T-cell (primary cell): ENCODE measurements around the gene SYN1. TPM values are rescaled to one million over a fixed set of nuclear protein-coding genes. Genes with fewer than 3 reads are reported as not detected.

Source experiments
- ATAC-seq, 4 experiments: fragments of 200-7000 bp in 3 of 4; fragments of 150-1000 bp in 1 of 4; cut with Tn5 transposase; replicated peaks in 1 of 4; 1 replicate in 3 of 4; 2 replicates in 1 of 4; pipeline ENCODE4 v1.10.0; 2021; ENCODE audit warnings: moderate library complexity in 3 of 4, mild to moderate bottlenecking in 2 of 4, moderate number of reproducible peaks in 1 of 4
- CTCF ChIA-PET, 2 donors: fragments of 300-600 bp; sonication (Branson Sonifier 250); formaldehyde crosslinking; loops; one replicate each; lab custom pipeline; 2022; ENCODE audit warnings: antibody characterized with exemption in 2 of 2; lab: Charles Lee
- POLR2A ChIA-PET, 2 donors: fragments of 300-600 bp; sonication (Branson Sonifier 250); formaldehyde crosslinking; loops; one replicate each; lab custom pipeline; 2022; ENCODE audit warnings: antibody characterized with exemption in 2 of 2; lab: Charles Lee
- DNase-seq, 35 experiments: peaks; one replicate each; pipeline versions ENCODE4 v3.0.0 to v3.0.0-alpha.2; 2013 to 2023
- H3K27ac ChIP-seq: one replicate; pipeline ENCODE4 v1.5.1; 2013; ENCODE audit warnings: low read length
- H3K27me3 ChIP-seq, 2 experiments: replicated peaks in 1 of 2; 1 replicate in 1 of 2; 2 replicates in 1 of 2; pipeline versions ENCODE4 v1.6.1 to v1.7.0; 2013; ENCODE audit warnings: low read length in 1 of 2, mixed read lengths in 1 of 2; ENCODE audit not compliant: control insufficient read depth in 2 of 2, insufficient read depth in 2 of 2; ENCODE audit errors: extremely low read depth in 1 of 2
- H3K36me3 ChIP-seq, 2 donors: 1 replicate in 1 of 2; 2 replicates in 1 of 2; pipeline versions ENCODE4 v1.6.1 to v1.7.0; 2013; ENCODE audit warnings: low read length in 1 of 2; ENCODE audit not compliant: control insufficient read depth in 2 of 2, insufficient read depth in 1 of 2; ENCODE audit errors: extremely low read depth in 1 of 2
- H3K4me1 ChIP-seq, 2 experiments: 1 replicate in 1 of 2; 2 replicates in 1 of 2; pipeline versions ENCODE4 v1.6.1 to v1.7.0; 2013; ENCODE audit warnings: low read length in 2 of 2, mixed read lengths in 1 of 2; ENCODE audit not compliant: insufficient read depth in 2 of 2, control insufficient read depth in 1 of 2; ENCODE audit errors: extremely low read depth in 1 of 2
- H3K4me3 ChIP-seq, 2 donors: 1 replicate in 1 of 2; 2 replicates in 1 of 2; pipeline versions ENCODE4 v1.5.1 to v1.7.0; 2013; ENCODE audit warnings: mild to moderate bottlenecking in 2 of 2, low read length in 1 of 2, moderate library complexity in 1 of 2; ENCODE audit not compliant: control insufficient read depth in 1 of 2; ENCODE audit errors: extremely low read depth in 1 of 2
- H3K9me3 ChIP-seq: 2 replicates; pipeline ENCODE4 v1.7.0; 2013
- H3K27ac Mint-ChIP-seq, 2 donors: one replicate each; pipeline ENCODE4 v1.8.0; 2020 to 2021; ENCODE audit warnings: mild to moderate bottlenecking in 2 of 2, mixed read lengths in 2 of 2
- H3K27me3 Mint-ChIP-seq, 2 donors: one replicate each; pipeline ENCODE4 v1.8.0; 2021 to 2022; ENCODE audit warnings: mixed read lengths in 2 of 2
- H3K36me3 Mint-ChIP-seq: one replicate; pipeline ENCODE4 v1.8.0; 2021; ENCODE audit warnings: mixed read lengths
- H3K4me1 Mint-ChIP-seq, 3 donors: one replicate each; pipeline ENCODE4 v1.8.0; 2020 to 2022; ENCODE audit warnings: mixed read lengths in 3 of 3, mild to moderate bottlenecking in 1 of 3
- H3K4me3 Mint-ChIP-seq, 3 donors: one replicate each; pipeline ENCODE4 v1.8.0; 2020 to 2022; ENCODE audit warnings: mild to moderate bottlenecking in 3 of 3, mixed read lengths in 3 of 3, moderate library complexity in 3 of 3
- H3K9me3 Mint-ChIP-seq, 3 donors: one replicate each; pipeline ENCODE4 v1.8.0; 2020 to 2022; ENCODE audit warnings: mixed read lengths in 3 of 3
- WGBS: methylation state at CpG from one replicate; pipeline ENCODE4 v1.1.5; 2013; ENCODE audit warnings: missing lambda C conversion rate; ENCODE audit not compliant: insufficient coverage; 5-methylcytosine and 5-hydroxymethylcytosine counted together
- total RNA-seq, 35 experiments: library from RNA in 6 of 35; stranded (reverse) in 6 of 35; fragments of 120-200 nt in 1 of 35; gene quantifications; one replicate each; pipeline versions ENCODE4 v1.2.1 to v1.2.4 and lab custom pipeline; 2013 to 2026

The SYN1 gene
- total RNA-seq, 5 donors from 2014 or later (not counting 1 experiment from before 2014, with no cell fraction given), result 0.21 to 1.3 (median 0.81) TPM; not detected in 1

GRCh38 chrX:47658684-47659420 lies 39.2 kb upstream of the SYN1 start, which contains the start of gene UXT:
Gene UXT (minus strand): TSS chrX:47659180. CDS start chrX:47658927, 253 bp downstream.
- Mint-ChIP-seq H3K27me3 (peaks cover 0 to 3% of the 10 kb centered on the region in 2 donors), H3K9me3 (no peaks in the 10 kb centered on the region), H3K27ac (peak within 1 kb of the TSS; percentile 96 to 98), H3K4me1 (peaks cover 14 to 23% (median 15%) of the 10 kb centered on the region in 3 donors), H3K4me3 (peak within 1 kb of the TSS; percentile 89 to 91 (median 90)), H3K36me3 (peaks cover 19% of the 10 kb centered on the region)
- H3K27me3 ChIP-seq, result no peaks in the 10 kb centered on the region
- 0% methylated on average over 11 of the region's 54 CpGs for WGBS
- H3K36me3 ChIP-seq, result peaks cover 0 to 27% of the 10 kb centered on the region in 2 donors
- peak within 1 kb of the TSS; percentile 67 to 90 for H3K4me3 ChIP-seq
- CTCF ChIA-PET, result no interaction called here
- H3K4me1 ChIP-seq, result peaks cover 2 to 11% of the 10 kb centered on the region in 2 experiments
- POLR2A ChIA-PET, result no interaction called here
- DNase-seq, result peak; percentile 77 to 93 (median 90)
- peak within 1 kb of the TSS; percentile 98 for H3K27ac ChIP-seq
- no peaks in the 10 kb centered on the region for H3K9me3 ChIP-seq
- peak; percentile 85 to 91 (median 88) for ATAC-seq

DNA sequence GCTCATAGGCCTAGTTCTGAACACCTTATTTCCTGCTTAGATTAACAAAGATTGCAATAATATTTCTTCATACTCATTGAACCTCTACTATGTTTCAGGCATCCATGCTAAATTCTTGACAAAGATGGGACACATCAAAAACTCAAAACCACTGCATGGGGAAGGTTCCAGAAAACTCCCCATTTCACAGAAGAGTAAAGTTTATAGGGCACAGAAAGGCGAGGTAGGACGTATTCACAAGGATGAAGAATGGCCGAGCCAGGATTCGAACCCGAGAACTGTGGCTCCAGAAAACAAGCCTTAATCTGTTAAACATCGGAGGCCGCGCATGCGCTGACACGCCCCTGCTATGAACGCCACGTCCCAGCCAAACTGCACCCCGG lies 38.6 kb upstream of the SYN1 start:
- Histone ChIP-seq H3K27ac (peak overlapping the region; percentile 98), H3K4me3 (peak overlapping the region; percentile 25 to 90), H3K27me3 (no peaks in the 10 kb centered on the region), H3K9me3 (no peaks in the 10 kb centered on the region), H3K4me1 (peaks cover 2 to 11% of the 10 kb centered on the region in 2 experiments), H3K36me3 (peaks cover 0 to 27% of the 10 kb centered on the region in 2 donors)
- CTCF ChIA-PET, result no interaction called here
- WGBS, result 3% methylated on average over 11 of the region's 13 CpGs
- Mint-ChIP-seq H3K27me3 (peaks cover 0 to 6% of the 10 kb centered on the region in 2 donors), H3K27ac (peak overlapping the region; percentile 96 to 98), H3K36me3 (peaks cover 25% of the 10 kb centered on the region), H3K4me3 (peak overlapping the region; percentile 89 to 91 (median 90)), H3K4me1 (peaks cover 14 to 23% (median 15%) of the 10 kb centered on the region in 3 donors), H3K9me3 (no peaks in the 10 kb centered on the region)
- DNase-seq, result no peak
- ATAC-seq, result no peak
- POLR2A ChIA-PET, result no interaction called here

DNA sequence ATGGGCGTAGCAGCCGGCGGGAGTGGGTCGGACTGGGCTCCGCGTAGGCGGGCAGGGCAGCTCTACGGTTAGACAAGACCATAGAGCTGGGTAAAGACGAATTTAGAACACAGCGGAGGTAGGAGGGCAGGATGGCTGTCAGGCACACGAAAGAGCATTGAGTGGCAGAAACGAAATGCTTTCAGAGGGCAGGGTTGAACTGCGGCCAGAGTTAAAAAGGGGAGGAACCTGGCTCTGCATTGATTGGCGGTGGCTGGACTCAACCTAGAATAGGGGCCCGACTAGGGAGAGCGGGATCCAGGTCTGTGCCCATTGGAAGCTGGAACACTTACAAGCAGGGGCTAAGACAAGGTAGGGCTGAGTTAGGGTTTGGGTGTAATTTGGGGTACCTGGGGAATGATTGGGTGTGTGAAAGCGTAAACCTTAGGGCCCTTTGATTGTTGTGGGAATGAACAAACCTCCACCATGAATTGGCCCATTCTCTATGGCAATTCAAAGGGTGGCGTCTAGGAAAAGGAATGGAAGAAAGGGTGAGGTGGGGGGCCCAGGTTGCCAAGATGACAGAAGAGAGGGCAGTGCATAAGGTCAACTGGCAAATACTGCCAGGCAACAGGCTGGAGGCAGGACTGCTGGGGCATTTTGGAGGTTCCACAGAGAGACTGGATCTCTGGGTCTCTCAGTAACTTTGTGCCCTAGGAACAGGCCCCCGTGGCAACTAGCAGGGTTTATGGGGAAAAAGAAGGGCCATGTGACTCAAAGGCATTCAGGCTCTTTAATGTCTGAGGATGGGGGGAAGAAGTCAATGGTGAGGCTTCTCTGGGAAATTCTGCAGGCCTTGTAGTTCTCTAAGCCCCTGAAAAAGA lies 31.6 kb upstream of the SYN1 start:
- peaks cover 38% of the 10 kb centered on the region for H3K36me3 Mint-ChIP-seq
- WGBS, result 3% methylated on average over 11 of the region's 19 CpGs
- H3K4me3 Mint-ChIP-seq, result peak overlapping the region; percentile 85 to 90 (median 85)
- peak overlapping the region; percentile 72 for H3K27ac ChIP-seq
- ATAC-seq, result no peak
- no peaks in the 10 kb centered on the region for H3K9me3 Mint-ChIP-seq
- no peaks in the 10 kb centered on the region for H3K27me3 ChIP-seq
- H3K36me3 ChIP-seq, result peaks cover 0 to 25% of the 10 kb centered on the region in 2 donors
- no peak for DNase-seq
- peak overlapping the region; percentile 89 to 95 for H3K27ac Mint-ChIP-seq
- peaks cover 4 to 26% of the 10 kb centered on the region in 2 experiments for H3K4me1 ChIP-seq
- peaks cover 0 to 20% of the 10 kb centered on the region in 2 donors for H3K27me3 Mint-ChIP-seq
- ChIA-PET CTCF (no interaction called here), POLR2A (interaction anchor here in 1 of 2 donors (0.8 kb wide), 1 partner anchor 1540 kb away, joined by 4 read pairs; no protein-coding TSS in a partner anchor)
- peaks cover 34 to 46% (median 43%) of the 10 kb centered on the region in 3 donors for H3K4me1 Mint-ChIP-seq
- H3K4me3 ChIP-seq, result peak overlapping the region; percentile 45 to 84
- H3K9me3 ChIP-seq, result no peaks in the 10 kb centered on the region

GRCh38 chrX:47650164-47651042 lies 30.7 kb upstream of the SYN1 start, which contains the start of gene ELK1:
Gene ELK1 (minus strand): TSS chrX:47650563. CDS start chrX:47641441, 9,122 bp downstream.
- peak; percentile 89 to 93 (median 90) for ATAC-seq
- ChIA-PET POLR2A (interaction anchor here in 1 of 2 donors (0.8 to 1.0 kb wide), 2 partner anchors 505 to 1541 kb away, joined by 4 read pairs; partner anchors contain the start of gene RBM10), CTCF (no interaction called here)
- Mint-ChIP-seq H3K27ac (peak within 1 kb of the TSS; percentile 89 to 95), H3K4me3 (peak within 1 kb of the TSS; percentile 85 to 90 (median 85)), H3K4me1 (peaks cover 34 to 45% (median 44%) of the 10 kb centered on the region in 3 donors), H3K27me3 (peaks cover 0 to 20% of the 10 kb centered on the region in 2 donors), H3K9me3 (no peaks in the 10 kb centered on the region), H3K36me3 (peaks cover 30% of the 10 kb centered on the region)
- Histone ChIP-seq H3K4me1 (peaks cover 4 to 26% of the 10 kb centered on the region in 2 experiments), H3K36me3 (peaks cover 0 to 17% of the 10 kb centered on the region in 2 donors), H3K27me3 (no peaks in the 10 kb centered on the region), H3K4me3 (peak within 1 kb of the TSS; percentile 45 to 84), H3K9me3 (no peaks in the 10 kb centered on the region), H3K27ac (peak within 1 kb of the TSS; percentile 72)
- 0% methylated on average over 12 of the region's 65 CpGs for WGBS
- peak; percentile 69 to 93 (median 86) for DNase-seq

- CTCF ChIA-PET, result interaction anchor here (0.6 kb wide), 3 partner anchors 85 to 957 kb away, joined by 3 to 6 read pairs (median 4); no protein-coding TSS in a partner anchor
- Histone ChIP-seq H3K4me3 (peak overlapping the region in 1 of 2 donors; percentile 84), H3K4me1 (peaks cover 4 to 28% of the 10 kb centered on the region in 2 experiments), H3K27ac (no peak overlapping the region), H3K36me3 (peaks cover 0 to 13% of the 10 kb centered on the region in 2 donors), H3K9me3 (no peaks in the 10 kb centered on the region), H3K27me3 (no peaks in the 10 kb centered on the region)
- ATAC-seq (no peak), DNase-seq (no peak)
- H3K36me3 Mint-ChIP-seq, result peaks cover 30% of the 10 kb centered on the region
- no CpG with 5 or more reads among the region's 11 CpGs for WGBS
- H3K9me3 Mint-ChIP-seq, result no peaks in the 10 kb centered on the region
- POLR2A ChIA-PET, result interaction anchor here (0.6 to 1.0 kb wide), 3 partner anchors 11 to 872 kb away, joined by 3 to 6 read pairs (median 4); partner anchors contain the start of genes EBP (in 1 of the 2) and RBM10 (in 1 of the 2)
- H3K27ac Mint-ChIP-seq, result peak overlapping the region; percentile 79 to 82
- H3K4me3 Mint-ChIP-seq, result peak overlapping the region; percentile 85 to 90 (median 85)
- peaks cover 0 to 20% of the 10 kb centered on the region in 2 donors for H3K27me3 Mint-ChIP-seq
- peaks cover 37 to 51% (median 47%) of the 10 kb centered on the region in 3 donors for H3K4me1 Mint-ChIP-seq
These were observed 30.1 kb upstream of the SYN1 start for GRCh38 chrX:47649781-47650163.
